C4-2B (cell line): ENCODE measurements around the gene GSK3A.

Source experiments
- ZFX ChIP-seq: fragments of 450-650 bp; IDR thresholded peaks from 2 replicates; pipeline ENCODE4 v1.6.1; 2017
- TF ChIP-seq, protein P1 (sequence below): fragments of 450-650 bp; conservative IDR thresholded peaks from 2 replicates; pipeline ENCODE4 v1.5.1; 2017; ENCODE audit warnings: mild to moderate bottlenecking

DNA sequence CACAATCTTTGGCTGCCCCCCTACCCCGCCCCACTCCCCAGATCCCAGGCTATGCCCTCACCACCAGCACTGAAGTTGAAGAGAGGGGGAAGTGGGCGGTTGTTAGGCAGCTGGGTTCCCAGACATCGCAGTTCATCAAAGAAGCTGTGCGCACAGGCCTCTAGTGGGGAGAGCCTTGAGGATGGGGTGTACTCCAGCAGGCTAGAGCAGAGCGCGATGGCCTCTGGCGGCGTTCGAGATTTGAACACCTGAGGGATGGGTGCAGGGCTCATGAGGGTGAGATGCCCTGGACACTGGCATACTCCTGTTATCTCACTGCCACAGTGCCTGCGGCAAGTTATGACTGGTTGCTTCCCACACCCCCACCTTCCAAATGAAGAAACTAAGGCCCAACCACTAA is 10.0 kb downstream of the GSK3A start:
- TF ChIP-seq ZFX = no peak
- TF ChIP-seq, protein P1, sequence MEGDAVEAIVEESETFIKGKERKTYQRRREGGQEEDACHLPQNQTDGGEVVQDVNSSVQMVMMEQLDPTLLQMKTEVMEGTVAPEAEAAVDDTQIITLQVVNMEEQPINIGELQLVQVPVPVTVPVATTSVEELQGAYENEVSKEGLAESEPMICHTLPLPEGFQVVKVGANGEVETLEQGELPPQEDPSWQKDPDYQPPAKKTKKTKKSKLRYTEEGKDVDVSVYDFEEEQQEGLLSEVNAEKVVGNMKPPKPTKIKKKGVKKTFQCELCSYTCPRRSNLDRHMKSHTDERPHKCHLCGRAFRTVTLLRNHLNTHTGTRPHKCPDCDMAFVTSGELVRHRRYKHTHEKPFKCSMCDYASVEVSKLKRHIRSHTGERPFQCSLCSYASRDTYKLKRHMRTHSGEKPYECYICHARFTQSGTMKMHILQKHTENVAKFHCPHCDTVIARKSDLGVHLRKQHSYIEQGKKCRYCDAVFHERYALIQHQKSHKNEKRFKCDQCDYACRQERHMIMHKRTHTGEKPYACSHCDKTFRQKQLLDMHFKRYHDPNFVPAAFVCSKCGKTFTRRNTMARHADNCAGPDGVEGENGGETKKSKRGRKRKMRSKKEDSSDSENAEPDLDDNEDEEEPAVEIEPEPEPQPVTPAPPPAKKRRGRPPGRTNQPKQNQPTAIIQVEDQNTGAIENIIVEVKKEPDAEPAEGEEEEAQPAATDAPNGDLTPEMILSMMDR = no peak
